K562 (cell line): ENCODE measurements around the gene GPC1. TPM values are rescaled to one million over a fixed set of nuclear protein-coding genes. Genes with fewer than 3 reads are reported as not detected.

ENCODE experiments used
- ATAC-seq: fragments of 200-7000 bp; cut with Tn5 transposase; 3 replicates; pipeline ENCODE4 v1.9.1; 2020; ENCODE audit warnings: moderate library complexity
- BruUV-seq: library from RNA; stranded (reverse); fragments of 400-500 nt; replicated peaks from 2 replicates; lab custom pipeline; 2021; lab: Mats Ljungman, UMichigan
- CTCF ChIA-PET: fragments of 300-600 bp; formaldehyde crosslinking; extraction: SDS; loops from one replicate; lab custom pipeline; 2021; ENCODE audit warnings: low intra/inter-chr PET ratio; lab: Yijun Ruan, JAX
- POLR2A ChIA-PET: fragments of 300-600, 350-650 bp; sonication (Branson Sonifier 250); formaldehyde crosslinking; extraction: SDS; loops from one replicate; lab custom pipeline; 2021; ENCODE audit warnings: antibody characterized with exemption, inconsistent platforms; lab: Yijun Ruan, JAX
- DNase-seq, 4 experiments: peaks; one replicate each; pipeline versions ENCODE4 v3.0.0 to v3.0.0-alpha.2; 2011 to 2018; ENCODE audit warnings: low spot score in 3 of 4, mixed read lengths in 3 of 4; ENCODE audit errors: extremely low read depth in 1 of 4
- FAIRE-seq: peaks from 2 replicates; lab custom pipeline; 2011; peaks lifted over from hg19 to GRCh38; lab: Jason Lieb, UNC
- H2AFZ ChIP-seq: 2 replicates; pipeline ENCODE4 v1.6.0; 2011; ENCODE audit warnings: low read depth, low read length, control low read depth, inconsistent platforms
- H3K27ac ChIP-seq: fragments of 200-600 bp; 3 replicates; pipeline ENCODE4 v1.8.0; 2011; ENCODE audit warnings: low read depth, mild to moderate bottlenecking, control low read depth, inconsistent platforms, low read length, moderate library complexity, mixed read lengths; ENCODE audit errors: extremely low read depth
- H3K27me3 ChIP-seq, 2 experiments: fragments of 300-600 bp in 1 of 2; 2 replicates in 1 of 2; 3 replicates in 1 of 2; pipeline versions ENCODE4 v1.6.0 to v1.8.0; 2011; ENCODE audit warnings: inconsistent platforms in 2 of 2, low read length in 2 of 2, mild to moderate bottlenecking in 1 of 2, mixed read lengths in 1 of 2, moderate library complexity in 1 of 2; ENCODE audit not compliant: control insufficient read depth in 2 of 2, insufficient read depth in 2 of 2
- H3K36me3 ChIP-seq: fragments of 300-600 bp; 3 replicates; pipeline ENCODE4 v1.8.0; 2011; ENCODE audit warnings: mild to moderate bottlenecking, low read length, inconsistent platforms; ENCODE audit not compliant: control insufficient read depth, insufficient read depth
- H3K4me1 ChIP-seq, 2 experiments: fragments of 200-600 bp in 1 of 2; replicated peaks in 1 of 2; 2 replicates in 1 of 2; 3 replicates in 1 of 2; pipeline versions ENCODE4 v1.5.1 to v1.8.0; 2011; ENCODE audit warnings: inconsistent platforms in 2 of 2, low read length in 2 of 2, mild to moderate bottlenecking in 1 of 2, mixed read lengths in 1 of 2, moderate library complexity in 1 of 2; ENCODE audit not compliant: control insufficient read depth in 2 of 2, insufficient read depth in 2 of 2
- H3K4me2 ChIP-seq: 2 replicates; pipeline ENCODE4 v1.6.1; 2011; ENCODE audit warnings: low read length, control low read depth, inconsistent platforms, mixed read lengths; ENCODE audit not compliant: insufficient read depth
- H3K4me3 ChIP-seq: fragments of 200-600 bp; sonication (generic), shearing (Covaris generic); 2 replicates; pipeline ENCODE4 v1.5.1; 2016; ENCODE audit warnings: control low read depth, inconsistent platforms
- H3K79me2 ChIP-seq: fragments of 200-600 bp; 3 replicates; pipeline ENCODE4 v1.8.0; 2011; ENCODE audit warnings: low read length, inconsistent platforms; ENCODE audit not compliant: control insufficient read depth, insufficient read depth
- H3K9ac ChIP-seq, 2 experiments: 2 replicates each; pipeline versions ENCODE4 v1.6.0 to v1.6.1; 2011; ENCODE audit warnings: low read depth in 2 of 2, low read length in 2 of 2, control low read depth in 1 of 2, inconsistent platforms in 1 of 2, mild to moderate bottlenecking in 1 of 2, mixed read lengths in 1 of 2; ENCODE audit not compliant: insufficient read depth in 1 of 2
- H3K9me1 ChIP-seq: one replicate; pipeline ENCODE4 v1.6.0; 2011; ENCODE audit warnings: inconsistent platforms, mild to moderate bottlenecking, low read length, moderate library complexity; ENCODE audit not compliant: control insufficient read depth, insufficient read depth
- H3K9me3 ChIP-seq: replicated peaks from 2 replicates; pipeline ENCODE4 v1.5.1; 2011; ENCODE audit warnings: low read depth, low read length, inconsistent platforms; ENCODE audit not compliant: control insufficient read depth, insufficient read depth
- H4K20me1 ChIP-seq: replicated peaks from 2 replicates; pipeline ENCODE4 v1.6.1; 2011; ENCODE audit warnings: low read length, inconsistent platforms, mixed read lengths; ENCODE audit not compliant: control insufficient read depth, insufficient read depth
- CBFB ChIP-seq: sonication (generic); formaldehyde crosslinking; IDR thresholded peaks from 2 replicates; pipeline ENCODE4 v1.4.0; 2020; ENCODE audit warnings: mild to moderate bottlenecking, missing genetic modification reagents
- CEBPB ChIP-seq: fragments of 450-650 bp; IDR thresholded peaks from 2 replicates; pipeline ENCODE4 v1.6.1; 2016; ENCODE audit warnings: missing genetic modification characterization, missing compliant biosample characterization
- HMG20B ChIP-seq: fragments of 250-450 bp; sonication (Bioruptor Pico); IDR thresholded peaks from 2 replicates; pipeline ENCODE4 v1.5.0; 2021; ENCODE audit warnings: mild to moderate bottlenecking
- KAT8 ChIP-seq: fragments of 450-650 bp; IDR thresholded peaks from 2 replicates; pipeline ENCODE4 v1.6.1; 2016; ENCODE audit warnings: low read depth, mild to moderate bottlenecking
- POLR2A ChIP-seq: fragments of 450-650 bp; conservative IDR thresholded peaks from 2 replicates; pipeline ENCODE4 v1.6.1; 2016
- SMARCC2 ChIP-seq: fragments of 450-650 bp; IDR thresholded peaks from 2 replicates; pipeline ENCODE4 v1.6.1; 2017; ENCODE audit warnings: antibody characterized with exemption, moderate library complexity, mild to moderate bottlenecking, low read depth
- TBP ChIP-seq: optimal IDR thresholded peaks from 2 replicates; pipeline ENCODE3; 2011; ENCODE audit warnings: low read depth, low read length, improper control_type of control experiment
- TOE1 ChIP-seq, 2 experiments: fragments of 450-650 bp in 1 of 2; sonication (generic) in 1 of 2; formaldehyde crosslinking in 1 of 2; IDR thresholded peaks; 2 replicates each; pipeline versions ENCODE4 v1.7.1 to v1.8.0; 2016 to 2022; ENCODE audit warnings: borderline replicate concordance in 2 of 2, mild to moderate bottlenecking in 2 of 2, antibody characterized with exemption in 1 of 2, inconsistent platforms in 1 of 2, low read depth in 1 of 2, missing genetic modification reagents in 1 of 2, moderate library complexity in 1 of 2
- ZKSCAN8 ChIP-seq: fragments of 200-800 bp; sonication (Bioruptor generic); IDR thresholded peaks from 2 replicates; pipeline ENCODE4 v1.6.1; 2016; ENCODE audit warnings: missing genetic modification characterization, missing compliant biosample characterization
- ZNF3 ChIP-seq: fragments of 250-450 bp; sonication (Bioruptor Pico); IDR thresholded peaks from 2 replicates; pipeline ENCODE4 v1.5.0; 2021; ENCODE audit warnings: mild to moderate bottlenecking, moderate library complexity
- WGBS: fragments of 100-300 bp; shearing (Covaris generic); methylation state at CpG from one replicate; pipeline ENCODE4 v1.1.6; 2016; ENCODE audit warnings: low coverage, mixed read lengths; ENCODE audit not compliant: insufficient coverage; ENCODE audit errors: missing lambda C conversion rate; 5-methylcytosine and 5-hydroxymethylcytosine counted together
- in situ Hi-C: fragments of 300-500 bp; cut with MboI; formaldehyde crosslinking; loops from 4 replicates; pipeline ENCODE4 v1.15.0; 2018; ENCODE audit warnings: inconsistent platforms, mixed read lengths
- intact Hi-C: fragments of 100-400 bp; cut with micrococcal nuclease; formaldehyde crosslinking; loops from 2 replicates; pipeline ENCODE4 v1.14.2; 2022
- polyA plus RNA-seq, 8 experiments: library from polyadenylated mRNA; depleted of rRNA in 4 of 8; stranded (reverse) in 5 of 8; unstranded in 3 of 8; fragments of >200 nt; fragmentation: Nextera tagmentation in 2 of 8; fragmentation: Illumina TruSeq in 1 of 8; extraction: Ambion mirVana in 2 of 8; extraction: Trizol in 1 of 8; gene quantifications; 2 replicates each; pipeline versions ENCODE4 v1.2.1 to v1.2.3, GENCODE V29; 2011 to 2014; ENCODE audit warnings: inconsistent platforms in 1 of 8, missing spikeins in 1 of 8
- total RNA-seq, 7 experiments: library from RNA; depleted of rRNA in 6 of 7; stranded (reverse); fragments of >200 nt in 6 of 7; fragmentation: Illumina TruSeq in 2 of 7; extraction: Trizol in 2 of 7; gene quantifications; 2 replicates each; pipeline versions ENCODE4 v1.2.1 to v1.2.3, GENCODE V29; 2011 to 2021; ENCODE audit warnings: low replicate concordance in 1 of 7
- TF ChIP-seq, protein P1 (sequence below): fragments of 250-450 bp; sonication (Bioruptor Pico); IDR thresholded peaks from 2 replicates; pipeline ENCODE4 v1.8.0; 2022; ENCODE audit warnings: inconsistent platforms, mild to moderate bottlenecking, moderate library complexity, borderline replicate concordance

The GPC1 gene
- total and polyA plus RNA-seq, 9 of the 15 experiments (the other 6 are each of a cell fraction or from before 2014, with no cell fraction given), result 0.07 to 0.82 (median 0.14) TPM; not detected in 3

GRCh38 chr2:240432820-240433801, 2.4 kb upstream of the GPC1 start:
- no peaks in the 10 kb centered on the region for H3K36me3 ChIP-seq
- no peak overlapping the region for H2AFZ ChIP-seq
- H3K9me1 ChIP-seq, result peaks cover 2% of the 10 kb centered on the region
- DNase-seq (no peak), ATAC-seq (no peak), FAIRE-seq (no peak)
- 9% methylated on average over 24 of the region's 34 CpGs for WGBS
- no peak overlapping the region for H3K4me2 ChIP-seq
- in situ Hi-C loops, result no loop called here
- H3K4me1 ChIP-seq, result peaks cover 0 to 31% of the 10 kb centered on the region in 2 experiments; a peak in 3 of 5 replicates
- TF ChIP-seq CEBPB (tag), result no peak
- TF ChIP-seq HMG20B (CRISPR knock-in tag), result no peak
- no peak for TF ChIP-seq TOE1 (IDR thresholded peaks at IDR 0.05; ENCODE audit: borderline replicate concordance)
- TF ChIP-seq TOE1 (CRISPR knock-in tag; IDR thresholded peaks at IDR 0.05; ENCODE audit: borderline replicate concordance, low read depth), result no peak
- TF ChIP-seq POLR2A, result no peak
- no peak for TF ChIP-seq ZNF3 (CRISPR knock-in tag)
- no peak for TF ChIP-seq KAT8
- TF ChIP-seq CBFB (CRISPR knock-in tag), result no peak
- TF ChIP-seq, protein P1, sequence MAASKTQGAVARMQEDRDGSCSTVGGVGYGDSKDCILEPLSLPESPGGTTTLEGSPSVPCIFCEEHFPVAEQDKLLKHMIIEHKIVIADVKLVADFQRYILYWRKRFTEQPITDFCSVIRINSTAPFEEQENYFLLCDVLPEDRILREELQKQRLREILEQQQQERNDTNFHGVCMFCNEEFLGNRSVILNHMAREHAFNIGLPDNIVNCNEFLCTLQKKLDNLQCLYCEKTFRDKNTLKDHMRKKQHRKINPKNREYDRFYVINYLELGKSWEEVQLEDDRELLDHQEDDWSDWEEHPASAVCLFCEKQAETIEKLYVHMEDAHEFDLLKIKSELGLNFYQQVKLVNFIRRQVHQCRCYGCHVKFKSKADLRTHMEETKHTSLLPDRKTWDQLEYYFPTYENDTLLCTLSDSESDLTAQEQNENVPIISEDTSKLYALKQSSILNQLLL (CRISPR knock-in tag), result no peak
- no peak for TF ChIP-seq ZKSCAN8 (CRISPR knock-in tag)
- no peak for TF ChIP-seq SMARCC2
- no peak for TF ChIP-seq TBP
- H3K27ac ChIP-seq, result no peak overlapping the region
- H3K27me3 ChIP-seq, result peaks cover 6 to 47% of the 10 kb centered on the region in 2 experiments; a peak in 4 of 5 replicates
- intact Hi-C loops, result no loop called here
- no peak overlapping the region for H3K4me3 ChIP-seq
- H3K9me3 ChIP-seq, result no peaks in the 10 kb centered on the region
- POLR2A ChIA-PET, result no interaction called here
- no TSS peak for BruUV-seq
- CTCF ChIA-PET, result no interaction called here
- no peaks in the 10 kb centered on the region for H3K79me2 ChIP-seq
- H4K20me1 ChIP-seq, result peaks cover 10% of the 10 kb centered on the region; the same call in 1 of the 2 replicates
- no peak overlapping the region for H3K9ac ChIP-seq
